HepG2 (cell line): ENCODE results near the gene SP3. TPM values are rescaled to one million over a fixed set of nuclear protein-coding genes. Genes with fewer than 3 reads are reported as not detected.

Source experiments
- FLYWCH1 ChIP-seq: sonication (generic); formaldehyde crosslinking; IDR thresholded peaks from 2 replicates; pipeline ENCODE4 v1.8.1; 2023; ENCODE audit warnings: mild to moderate bottlenecking, missing genetic modification reagents
- FOXM1 ChIP-seq: sonication (generic); formaldehyde crosslinking; IDR thresholded peaks from 2 replicates; pipeline ENCODE4 v1.5.0; 2020; ENCODE audit warnings: missing genetic modification reagents
- GATAD2A ChIP-seq: IDR thresholded peaks from 2 replicates; pipeline ENCODE4 v1.6.1; 2016
- GZF1 ChIP-seq: sonication (generic); formaldehyde crosslinking; IDR thresholded peaks from 2 replicates; pipeline ENCODE4 v1.5.1; 2020; ENCODE audit warnings: mild to moderate bottlenecking, missing genetic modification reagents
- SP2 ChIP-seq: sonication (generic); formaldehyde crosslinking; IDR thresholded peaks from 2 replicates; pipeline ENCODE4 v1.5.1; 2020; ENCODE audit warnings: mild to moderate bottlenecking, missing genetic modification reagents
- ZEB1 ChIP-seq: IDR thresholded peaks from 2 replicates; pipeline ENCODE4 v1.6.1; 2012; ENCODE audit warnings: mild to moderate bottlenecking, low read depth, inconsistent platforms; ENCODE audit not compliant: insufficient replicate concordance
- ZFP36L2 ChIP-seq: sonication (generic); formaldehyde crosslinking; IDR thresholded peaks from 2 replicates; pipeline ENCODE4 v1.4.0; 2020; ENCODE audit warnings: missing genetic modification reagents
- ZFP82 ChIP-seq: sonication (generic); formaldehyde crosslinking; IDR thresholded peaks from 2 replicates; pipeline ENCODE4 v1.5.1; 2020; ENCODE audit warnings: mild to moderate bottlenecking, missing genetic modification reagents, borderline replicate concordance
- ZNF232 ChIP-seq: sonication (generic); formaldehyde crosslinking; IDR thresholded peaks from 2 replicates; pipeline ENCODE4 v1.4.0; 2020; ENCODE audit warnings: missing genetic modification reagents, borderline replicate concordance
- ZNF501 ChIP-seq: sonication (generic); formaldehyde crosslinking; IDR thresholded peaks from 2 replicates; pipeline ENCODE4 v1.5.1; 2020; ENCODE audit warnings: mild to moderate bottlenecking, moderate library complexity, missing genetic modification reagents
- ZNF589 ChIP-seq: sonication (generic); formaldehyde crosslinking; conservative IDR thresholded peaks from 2 replicates; pipeline ENCODE4 v1.8.0; 2022; ENCODE audit warnings: mild to moderate bottlenecking, moderate library complexity, missing genetic modification reagents
- ZNF879 ChIP-seq: sonication (generic); formaldehyde crosslinking; IDR thresholded peaks from 2 replicates; pipeline ENCODE4 v1.8.1; 2023; ENCODE audit warnings: missing genetic modification reagents
- polyA plus RNA-seq, 8 experiments: library from polyadenylated mRNA; depleted of rRNA in 3 of 8; stranded (reverse) in 7 of 8; unstranded in 1 of 8; fragments of >200 nt; fragmentation: Illumina TruSeq in 4 of 8; extraction: Trizol in 4 of 8; gene quantifications; 2 replicates each; pipeline versions ENCODE4 v1.2.1 to v1.2.3, GENCODE V29; 2011 to 2016; ENCODE audit warnings: low read depth in 4 of 8, missing spikeins in 1 of 8, mixed read lengths in 1 of 8; ENCODE audit not compliant: insufficient read depth in 1 of 8
- total RNA-seq, 5 experiments: library from RNA; depleted of rRNA; stranded (reverse); fragments of >200 nt; fragmentation: Illumina TruSeq; extraction: Trizol; gene quantifications; 2 replicates each; pipeline ENCODE4 v1.2.3, GENCODE V29; 2016; ENCODE audit warnings: low read depth in 1 of 5
- TF ChIP-seq, protein P1 (sequence below): sonication (generic); formaldehyde crosslinking; IDR thresholded peaks from 2 replicates; pipeline ENCODE4 v1.8.0; 2022; ENCODE audit warnings: low read depth, missing genetic modification reagents
- TF ChIP-seq, protein P2 (sequence below), 2 experiments: IDR thresholded peaks; 2 replicates each; pipeline ENCODE4 v1.6.1; 2011 to 2012; ENCODE audit warnings: low read length in 2 of 2, borderline replicate concordance in 1 of 2, low read depth in 1 of 2, mild to moderate bottlenecking in 1 of 2, moderate library complexity in 1 of 2
- TF ChIP-seq, protein P3 (sequence below): sonication (generic); formaldehyde crosslinking; IDR thresholded peaks from 2 replicates; pipeline ENCODE4 v1.8.1; 2023; ENCODE audit warnings: mild to moderate bottlenecking, moderate library complexity, missing genetic modification reagents
- TF ChIP-seq, protein P4 (sequence below): sonication (generic); formaldehyde crosslinking; IDR thresholded peaks from 2 replicates; pipeline ENCODE4 v1.5.1; 2020; ENCODE audit warnings: missing genetic modification reagents, mild to moderate bottlenecking, borderline replicate concordance
- TF ChIP-seq, protein P5 (sequence below): sonication (generic); formaldehyde crosslinking; IDR thresholded peaks from 2 replicates; pipeline ENCODE4 v1.4.0; 2020; ENCODE audit warnings: mild to moderate bottlenecking, missing genetic modification reagents, borderline replicate concordance

The SP3 gene
- total and polyA plus RNA-seq, 2 of the 13 experiments (the other 11 are each of a cell fraction or from before 2014, with no cell fraction given): 57.3 to 132 TPM

DNA sequence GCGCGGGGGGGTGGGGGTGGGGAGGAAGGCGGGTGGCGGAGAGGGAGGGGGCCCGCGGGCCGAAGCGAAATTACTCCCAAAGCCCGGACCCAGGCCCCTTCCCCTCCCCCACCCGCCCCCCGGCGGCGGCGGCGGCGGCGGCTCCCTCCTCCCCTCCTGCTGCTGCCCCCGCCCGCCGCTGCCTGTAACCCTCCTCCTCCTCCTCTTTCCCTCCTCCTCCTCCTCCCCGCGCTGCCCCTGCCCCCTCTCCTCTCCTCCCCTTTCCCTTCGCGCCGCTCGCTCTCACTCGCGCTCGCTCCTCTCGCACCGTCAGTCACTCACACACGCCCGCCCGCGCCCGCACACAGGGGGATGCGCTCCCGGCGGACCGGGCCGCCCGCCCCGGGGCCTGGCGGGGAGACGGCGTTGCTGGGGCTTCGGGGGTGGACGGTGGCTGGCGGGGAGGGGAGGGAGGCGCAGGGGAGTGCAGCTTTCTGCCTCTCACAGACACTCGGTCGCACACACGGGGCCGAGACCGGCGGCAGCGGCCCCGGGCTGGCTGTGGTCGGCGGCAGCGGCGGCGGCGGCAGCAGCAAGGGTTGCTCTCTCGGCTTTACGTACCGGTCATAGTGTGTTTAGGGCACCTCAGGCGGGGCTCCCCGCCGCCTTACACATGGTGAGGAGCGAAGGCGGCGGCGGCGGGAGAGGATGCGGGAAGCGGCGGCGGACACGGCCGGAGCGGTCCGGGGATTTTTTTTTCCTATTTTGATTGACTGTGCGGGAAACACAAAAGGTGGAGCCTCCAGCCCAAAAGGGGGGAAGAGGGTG, 405 bp downstream of the SP3 start (continued):
- TF ChIP-seq, protein P1, sequence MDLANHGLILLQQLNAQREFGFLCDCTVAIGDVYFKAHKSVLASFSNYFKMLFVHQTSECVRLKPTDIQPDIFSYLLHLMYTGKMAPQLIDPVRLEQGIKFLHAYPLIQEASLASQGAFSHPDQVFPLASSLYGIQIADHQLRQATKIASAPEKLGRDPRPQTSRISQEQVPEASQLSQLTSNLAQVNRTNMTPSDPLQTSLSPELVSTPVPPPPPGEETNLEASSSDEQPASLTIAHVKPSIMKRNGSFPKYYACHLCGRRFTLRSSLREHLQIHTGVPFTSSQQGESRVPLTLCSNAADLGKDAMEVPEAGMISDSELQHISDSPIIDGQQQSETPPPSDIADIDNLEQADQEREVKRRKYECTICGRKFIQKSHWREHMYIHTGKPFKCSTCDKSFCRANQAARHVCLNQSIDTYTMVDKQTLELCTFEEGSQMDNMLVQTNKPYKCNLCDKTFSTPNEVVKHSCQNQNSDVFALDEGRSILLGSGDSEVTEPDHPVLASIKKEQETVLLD: peak; percentile 77; the same call in 1 of the 2 replicates
- TF ChIP-seq ZNF501 (CRISPR knock-in tag) (no peak), SP2 (CRISPR knock-in tag) (no peak), ZFP82 (CRISPR knock-in tag) (no peak), ZNF232 (no peak), ZNF589 (peak; percentile 86; the same call in 1 of the 2 replicates), GZF1 (CRISPR knock-in tag) (no peak), FOXM1 (no peak), ZEB1 (no peak), GATAD2A (CRISPR knock-in tag) (no peak), FLYWCH1 (CRISPR knock-in tag) (no peak), ZNF879 (0 out of 2 replicates have a peak, but pooled peaks have one; percentile 30), ZFP36L2 (CRISPR knock-in tag) (no peak)
- TF ChIP-seq, protein P2, sequence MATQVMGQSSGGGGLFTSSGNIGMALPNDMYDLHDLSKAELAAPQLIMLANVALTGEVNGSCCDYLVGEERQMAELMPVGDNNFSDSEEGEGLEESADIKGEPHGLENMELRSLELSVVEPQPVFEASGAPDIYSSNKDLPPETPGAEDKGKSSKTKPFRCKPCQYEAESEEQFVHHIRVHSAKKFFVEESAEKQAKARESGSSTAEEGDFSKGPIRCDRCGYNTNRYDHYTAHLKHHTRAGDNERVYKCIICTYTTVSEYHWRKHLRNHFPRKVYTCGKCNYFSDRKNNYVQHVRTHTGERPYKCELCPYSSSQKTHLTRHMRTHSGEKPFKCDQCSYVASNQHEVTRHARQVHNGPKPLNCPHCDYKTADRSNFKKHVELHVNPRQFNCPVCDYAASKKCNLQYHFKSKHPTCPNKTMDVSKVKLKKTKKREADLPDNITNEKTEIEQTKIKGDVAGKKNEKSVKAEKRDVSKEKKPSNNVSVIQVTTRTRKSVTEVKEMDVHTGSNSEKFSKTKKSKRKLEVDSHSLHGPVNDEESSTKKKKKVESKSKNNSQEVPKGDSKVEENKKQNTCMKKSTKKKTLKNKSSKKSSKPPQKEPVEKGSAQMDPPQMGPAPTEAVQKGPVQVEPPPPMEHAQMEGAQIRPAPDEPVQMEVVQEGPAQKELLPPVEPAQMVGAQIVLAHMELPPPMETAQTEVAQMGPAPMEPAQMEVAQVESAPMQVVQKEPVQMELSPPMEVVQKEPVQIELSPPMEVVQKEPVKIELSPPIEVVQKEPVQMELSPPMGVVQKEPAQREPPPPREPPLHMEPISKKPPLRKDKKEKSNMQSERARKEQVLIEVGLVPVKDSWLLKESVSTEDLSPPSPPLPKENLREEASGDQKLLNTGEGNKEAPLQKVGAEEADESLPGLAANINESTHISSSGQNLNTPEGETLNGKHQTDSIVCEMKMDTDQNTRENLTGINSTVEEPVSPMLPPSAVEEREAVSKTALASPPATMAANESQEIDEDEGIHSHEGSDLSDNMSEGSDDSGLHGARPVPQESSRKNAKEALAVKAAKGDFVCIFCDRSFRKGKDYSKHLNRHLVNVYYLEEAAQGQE (IDR thresholded peaks at IDR 0.05; ENCODE audit: borderline replicate concordance in 1 of 2, low read depth in 1 of 2, low read length in 2 of 2): no peak; a peak in 1 of 4 replicates
- TF ChIP-seq, protein P3, sequence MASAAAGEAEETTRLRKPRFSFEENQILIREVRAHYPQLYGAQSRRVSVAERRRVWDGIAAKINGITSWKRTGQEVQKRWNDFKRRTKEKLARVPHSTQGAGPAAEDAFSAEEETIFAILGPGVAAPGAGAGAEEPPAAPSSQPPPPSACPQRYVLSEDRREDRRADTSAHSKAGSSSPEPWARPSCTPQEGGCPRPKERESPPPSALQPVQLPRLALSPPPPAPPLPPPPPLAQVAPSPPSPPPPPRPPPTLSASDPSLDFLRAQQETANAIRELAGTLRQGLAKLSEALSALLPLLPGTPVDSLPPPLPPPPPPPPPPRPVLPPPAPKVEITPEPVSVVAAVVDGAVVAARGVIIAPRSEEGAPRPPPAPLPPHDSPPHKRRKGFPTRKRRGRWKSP: no peak; the same call in 1 of the 2 replicates
- TF ChIP-seq, protein P4, sequence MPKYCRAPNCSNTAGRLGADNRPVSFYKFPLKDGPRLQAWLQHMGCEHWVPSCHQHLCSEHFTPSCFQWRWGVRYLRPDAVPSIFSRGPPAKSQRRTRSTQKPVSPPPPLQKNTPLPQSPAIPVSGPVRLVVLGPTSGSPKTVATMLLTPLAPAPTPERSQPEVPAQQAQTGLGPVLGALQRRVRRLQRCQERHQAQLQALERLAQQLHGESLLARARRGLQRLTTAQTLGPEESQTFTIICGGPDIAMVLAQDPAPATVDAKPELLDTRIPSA (CRISPR knock-in tag): no peak
- TF ChIP-seq, protein P5, sequence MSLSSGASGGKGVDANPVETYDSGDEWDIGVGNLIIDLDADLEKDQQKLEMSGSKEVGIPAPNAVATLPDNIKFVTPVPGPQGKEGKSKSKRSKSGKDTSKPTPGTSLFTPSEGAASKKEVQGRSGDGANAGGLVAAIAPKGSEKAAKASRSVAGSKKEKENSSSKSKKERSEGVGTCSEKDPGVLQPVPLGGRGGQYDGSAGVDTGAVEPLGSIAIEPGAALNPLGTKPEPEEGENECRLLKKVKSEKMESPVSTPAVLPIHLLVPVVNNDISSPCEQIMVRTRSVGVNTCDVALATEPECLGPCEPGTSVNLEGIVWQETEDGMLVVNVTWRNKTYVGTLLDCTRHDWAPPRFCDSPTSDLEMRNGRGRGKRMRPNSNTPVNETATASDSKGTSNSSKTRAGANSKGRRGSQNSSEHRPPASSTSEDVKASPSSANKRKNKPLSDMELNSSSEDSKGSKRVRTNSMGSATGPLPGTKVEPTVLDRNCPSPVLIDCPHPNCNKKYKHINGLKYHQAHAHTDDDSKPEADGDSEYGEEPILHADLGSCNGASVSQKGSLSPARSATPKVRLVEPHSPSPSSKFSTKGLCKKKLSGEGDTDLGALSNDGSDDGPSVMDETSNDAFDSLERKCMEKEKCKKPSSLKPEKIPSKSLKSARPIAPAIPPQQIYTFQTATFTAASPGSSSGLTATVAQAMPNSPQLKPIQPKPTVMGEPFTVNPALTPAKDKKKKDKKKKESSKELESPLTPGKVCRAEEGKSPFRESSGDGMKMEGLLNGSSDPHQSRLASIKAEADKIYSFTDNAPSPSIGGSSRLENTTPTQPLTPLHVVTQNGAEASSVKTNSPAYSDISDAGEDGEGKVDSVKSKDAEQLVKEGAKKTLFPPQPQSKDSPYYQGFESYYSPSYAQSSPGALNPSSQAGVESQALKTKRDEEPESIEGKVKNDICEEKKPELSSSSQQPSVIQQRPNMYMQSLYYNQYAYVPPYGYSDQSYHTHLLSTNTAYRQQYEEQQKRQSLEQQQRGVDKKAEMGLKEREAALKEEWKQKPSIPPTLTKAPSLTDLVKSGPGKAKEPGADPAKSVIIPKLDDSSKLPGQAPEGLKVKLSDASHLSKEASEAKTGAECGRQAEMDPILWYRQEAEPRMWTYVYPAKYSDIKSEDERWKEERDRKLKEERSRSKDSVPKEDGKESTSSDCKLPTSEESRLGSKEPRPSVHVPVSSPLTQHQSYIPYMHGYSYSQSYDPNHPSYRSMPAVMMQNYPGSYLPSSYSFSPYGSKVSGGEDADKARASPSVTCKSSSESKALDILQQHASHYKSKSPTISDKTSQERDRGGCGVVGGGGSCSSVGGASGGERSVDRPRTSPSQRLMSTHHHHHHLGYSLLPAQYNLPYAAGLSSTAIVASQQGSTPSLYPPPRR (CRISPR knock-in tag): 0 out of 2 replicates have a peak, but pooled peaks have one; percentile 11
